Progenitor cell of endocrine pancreas (in vitro differentiated cells): ENCODE results near the gene STIM2. TPM values are rescaled to one million over a fixed set of nuclear protein-coding genes. Genes with fewer than 3 reads are reported as not detected.
"Not testable (repeated sequence)": the region's sequence is repeated elsewhere in the genome, so short reads cannot be mapped to it uniquely, and the experiment has no call there.

ENCODE experiments used
- DNase-seq: peaks from one replicate; pipeline ENCODE4 v3.0.0; 2021; ENCODE audit warnings: low spot score; ENCODE audit not compliant: unreplicated experiment
- H3K27ac Mint-ChIP-seq: 2 replicates; pipeline ENCODE4 v1.8.0; 2021; ENCODE audit warnings: mild to moderate bottlenecking, moderate library complexity, mixed read lengths
- H3K27me3 Mint-ChIP-seq: 2 replicates; pipeline ENCODE4 v1.8.0; 2021; ENCODE audit warnings: mixed read lengths
- H3K36me3 Mint-ChIP-seq: 2 replicates; pipeline ENCODE4 v1.8.0; 2022; ENCODE audit warnings: mixed read lengths; ENCODE audit not compliant: insufficient read depth
- H3K4me1 Mint-ChIP-seq: 2 replicates; pipeline ENCODE4 v1.8.0; 2021; ENCODE audit warnings: low read depth, mixed read lengths
- H3K4me3 Mint-ChIP-seq: 2 replicates; pipeline ENCODE4 v1.8.0; 2021; ENCODE audit warnings: low read depth, mild to moderate bottlenecking, moderate library complexity, mixed read lengths
- H3K9me3 Mint-ChIP-seq: 2 replicates; pipeline ENCODE4 v1.8.0; 2021; ENCODE audit warnings: low read depth, mixed read lengths
- CTCF ChIP-seq: fragments of 200-600 bp; sonication (generic); IDR thresholded peaks from one replicate; pipeline ENCODE4 v1.5.0; 2021; ENCODE audit warnings: antibody characterized with exemption, mild to moderate bottlenecking; ENCODE audit not compliant: unreplicated experiment
- total RNA-seq: library from RNA; stranded (reverse); gene quantifications from 2 replicates; pipeline ENCODE4 v1.2.1, GENCODE V29; 2021

The STIM2 gene
- total RNA-seq, 1 donor from 2014 or later, result 48.7 TPM

GRCh38 chr4:26891054-26891453 lies 30.4 kb downstream of the STIM2 start:
- Mint-ChIP-seq H3K36me3 (peaks cover 11% of the 10 kb centered on the region), H3K4me1 (no peaks in the 10 kb centered on the region), H3K27me3 (no peaks in the 10 kb centered on the region), H3K27ac (no peak overlapping the region), H3K9me3 (peaks cover 11% of the 10 kb centered on the region), H3K4me3 (no peak overlapping the region)
- DNase-seq, result no peak
- no peak for TF ChIP-seq CTCF

- Mint-ChIP-seq H3K4me3 (no peak overlapping the region), H3K27me3 (no peaks in the 10 kb centered on the region)
- no peak for TF ChIP-seq CTCF
These were observed 31.2 kb downstream of the STIM2 start for GRCh38 chr4:26891867-26892266.

GRCh38 chr4:26892480-26893150 lies 32.0 kb downstream of the STIM2 start:
- TF ChIP-seq CTCF, result no peak
- H3K27me3 Mint-ChIP-seq, result no peaks in the 10 kb centered on the region
- peaks cover 11% of the 10 kb centered on the region for H3K36me3 Mint-ChIP-seq
- peak overlapping the region; percentile 7 for H3K27ac Mint-ChIP-seq
- no peak overlapping the region for H3K4me3 Mint-ChIP-seq
- peaks cover 11% of the 10 kb centered on the region for H3K9me3 Mint-ChIP-seq
- no peaks in the 10 kb centered on the region for H3K4me1 Mint-ChIP-seq
- no peak for DNase-seq

More at GRCh38 chr4:26891867-26892266, 31.2 kb downstream of the STIM2 start:
- no peak for DNase-seq
- H3K27ac Mint-ChIP-seq, result no peak overlapping the region
- peaks cover 11% of the 10 kb centered on the region for H3K36me3 Mint-ChIP-seq
- peaks cover 11% of the 10 kb centered on the region for H3K9me3 Mint-ChIP-seq
- no peaks in the 10 kb centered on the region for H3K4me1 Mint-ChIP-seq

- Mint-ChIP-seq H3K4me1 (no peaks in the 10 kb centered on the region), H3K9me3 (peaks cover 11% of the 10 kb centered on the region), H3K36me3 (peaks cover 11% of the 10 kb centered on the region), H3K27me3 (no peaks in the 10 kb centered on the region), H3K4me3 (no peak overlapping the region), H3K27ac (no peak overlapping the region)
- no peak for DNase-seq
- TF ChIP-seq CTCF, result no peak
These were observed 32.9 kb downstream of the STIM2 start for GRCh38 chr4:26893491-26893890.

GRCh38 chr4:26894881-26895280 lies 34.2 kb downstream of the STIM2 start:
- not testable (repeated sequence) for H3K27ac Mint-ChIP-seq, DNase-seq, H3K27me3 Mint-ChIP-seq, H3K4me3 Mint-ChIP-seq, H3K4me1 Mint-ChIP-seq, H3K36me3 Mint-ChIP-seq
- H3K9me3 Mint-ChIP-seq, result peaks cover 11% of the 10 kb centered on the region

DNA sequence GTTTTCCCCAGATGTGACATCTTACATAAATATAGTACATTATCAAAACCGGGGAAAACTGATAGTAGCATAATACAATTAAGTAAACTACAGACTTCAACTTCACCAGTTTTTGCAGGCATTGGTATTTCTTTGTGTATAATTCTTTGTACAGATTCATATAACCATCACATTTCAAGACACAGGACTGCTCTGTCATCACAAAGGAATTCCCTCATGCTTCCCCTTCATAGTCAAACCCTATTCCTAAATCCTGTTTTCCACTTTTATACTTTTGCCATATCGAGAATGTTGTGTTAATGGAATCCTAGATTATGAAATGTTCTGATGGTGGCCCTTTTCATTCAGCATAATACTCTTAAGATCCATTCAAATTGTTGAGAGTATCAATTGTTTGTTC lies 36.0 kb downstream of the STIM2 start:
- H3K4me1 Mint-ChIP-seq, result peaks cover 7% of the 10 kb centered on the region
- H3K4me3 Mint-ChIP-seq, result no peak overlapping the region
- H3K27ac Mint-ChIP-seq, result no peak overlapping the region
- no peak for TF ChIP-seq CTCF
- peaks cover 4% of the 10 kb centered on the region for H3K36me3 Mint-ChIP-seq
- H3K9me3 Mint-ChIP-seq, result peaks cover 5% of the 10 kb centered on the region
- H3K27me3 Mint-ChIP-seq, result no peaks in the 10 kb centered on the region
- no peak for DNase-seq
